Stomach (tissue), 4 donors: ENCODE results near the gene ATRX.

Experiments used
- CTCF ChIP-seq, 7 experiments: fragments of 450-650 bp in 4 of 7; fragments of 200-600 bp in 3 of 7; sonication (generic) in 3 of 7; IDR thresholded peaks; one replicate each; pipeline ENCODE4 v1.5.1; 2016 to 2019; ENCODE audit warnings: antibody characterized with exemption in 7 of 7, control low read depth in 2 of 7, mild to moderate bottlenecking in 1 of 7
- POLR2A ChIP-seq, 4 donors: fragments of 450-650 bp; IDR thresholded peaks; one replicate each; pipeline ENCODE4 v1.6.1; 2016; ENCODE audit warnings: antibody characterized with exemption in 4 of 4, control low read depth in 2 of 4, mild to moderate bottlenecking in 1 of 4, moderate library complexity in 1 of 4
- POLR2AphosphoS5 ChIP-seq, 3 donors: sonication (generic); formaldehyde crosslinking; IDR thresholded peaks; one replicate each; pipeline ENCODE4 v1.6.1; 2016; ENCODE audit warnings: antibody characterized with exemption in 3 of 3

- TF ChIP-seq CTCF (IDR thresholded peaks at IDR 0.05) (no peak), POLR2A (IDR thresholded peaks at IDR 0.05) (no peak), POLR2AphosphoS5 (IDR thresholded peaks at IDR 0.05) (no peak)
Observed at GRCh38 chrX:77519765-77520164, 266.3 kb downstream of the ATRX start.
